Measurements from ENCODE around the gene FAM3A.
"Not testable (repeated sequence)": the region's sequence is repeated elsewhere in the genome, so short reads cannot be mapped to it uniquely, and the experiment has no call there.

FAM3A gene

DNA sequence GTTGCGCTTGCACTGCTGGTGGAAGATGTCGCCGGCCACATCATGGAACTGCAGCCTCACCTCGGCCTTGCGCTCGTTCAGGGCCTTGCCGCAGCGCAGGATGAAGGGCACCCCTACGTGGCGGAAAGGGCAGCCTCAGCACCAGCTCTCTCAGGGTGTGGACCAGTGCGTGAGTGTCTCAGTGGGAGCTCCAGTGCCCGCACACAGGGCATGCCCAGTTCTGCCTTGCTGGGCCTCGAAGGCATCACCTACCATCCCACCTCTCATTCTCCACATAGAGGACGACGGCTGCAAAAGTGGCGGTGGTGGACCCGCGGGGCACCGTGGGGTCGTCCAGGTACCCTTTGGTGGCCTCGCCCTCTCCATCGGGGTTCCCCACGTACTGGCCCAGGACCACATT is 16.7 kb upstream of the FAM3A start:
- DNase-seq: no peak

DNA sequence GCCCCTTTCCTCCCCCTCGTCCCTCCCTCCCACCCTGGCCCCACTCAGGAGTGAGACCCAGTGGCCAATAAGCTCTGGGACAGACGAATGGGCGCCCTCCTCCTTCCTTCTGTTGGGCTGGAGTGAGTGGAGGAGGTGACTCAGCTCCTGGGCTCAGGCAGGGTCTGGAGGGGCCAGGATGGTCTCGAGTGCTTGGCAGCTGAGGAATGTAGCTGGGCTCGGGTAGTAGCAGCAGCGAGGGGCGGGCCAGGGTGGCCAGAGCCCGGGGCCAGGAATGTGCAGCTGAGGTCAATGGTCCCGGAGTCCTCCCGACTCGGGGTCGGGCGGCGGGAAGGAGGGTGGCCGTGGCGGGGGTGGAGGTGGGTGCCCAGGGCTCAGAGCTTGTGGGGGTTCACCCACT is 15.6 kb upstream of the FAM3A start:
- no peak for DNase-seq

DNA sequence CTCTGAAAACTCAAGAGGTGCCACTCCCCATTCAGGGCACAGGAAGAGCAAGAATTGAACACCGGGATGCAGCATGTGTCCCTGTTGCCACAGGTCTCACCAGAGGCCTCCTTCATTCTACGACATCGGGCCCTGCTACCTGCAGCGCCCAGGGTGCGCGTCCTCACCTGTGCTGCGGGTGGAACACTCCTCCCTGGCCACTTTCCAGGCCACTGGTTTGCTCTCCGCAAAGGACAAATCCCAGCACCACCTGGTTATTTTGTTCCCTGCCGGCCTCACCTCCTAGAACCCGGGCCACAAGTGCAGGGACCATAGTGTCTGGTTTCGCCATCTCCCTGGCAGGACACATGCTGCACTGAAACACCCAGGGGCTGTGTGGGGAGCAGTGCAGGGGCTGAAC is 14.3 kb upstream of the FAM3A start:
- DNase-seq: no peak

DNA sequence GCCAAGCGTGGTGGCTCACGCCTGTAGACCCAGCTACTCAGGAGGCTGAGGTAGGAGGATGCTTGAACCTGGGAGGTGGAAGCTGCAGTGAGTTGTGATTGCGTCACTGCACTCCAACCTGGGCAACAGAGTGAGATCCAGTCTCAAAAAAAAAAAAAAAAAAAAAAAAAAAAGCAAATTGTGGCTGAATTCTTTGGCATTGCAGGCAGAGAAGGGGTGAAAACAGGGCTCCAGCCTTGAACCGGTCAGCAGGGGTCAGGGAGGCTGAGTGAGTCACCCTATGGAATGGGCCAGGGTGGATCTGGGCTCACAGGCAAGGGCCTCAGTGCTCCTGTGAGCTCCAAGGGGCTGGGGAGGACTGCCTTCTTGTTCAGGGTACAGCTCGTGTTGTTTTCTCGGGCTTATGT is 13.2 kb upstream of the FAM3A start:
- no peak for DNase-seq

DNA sequence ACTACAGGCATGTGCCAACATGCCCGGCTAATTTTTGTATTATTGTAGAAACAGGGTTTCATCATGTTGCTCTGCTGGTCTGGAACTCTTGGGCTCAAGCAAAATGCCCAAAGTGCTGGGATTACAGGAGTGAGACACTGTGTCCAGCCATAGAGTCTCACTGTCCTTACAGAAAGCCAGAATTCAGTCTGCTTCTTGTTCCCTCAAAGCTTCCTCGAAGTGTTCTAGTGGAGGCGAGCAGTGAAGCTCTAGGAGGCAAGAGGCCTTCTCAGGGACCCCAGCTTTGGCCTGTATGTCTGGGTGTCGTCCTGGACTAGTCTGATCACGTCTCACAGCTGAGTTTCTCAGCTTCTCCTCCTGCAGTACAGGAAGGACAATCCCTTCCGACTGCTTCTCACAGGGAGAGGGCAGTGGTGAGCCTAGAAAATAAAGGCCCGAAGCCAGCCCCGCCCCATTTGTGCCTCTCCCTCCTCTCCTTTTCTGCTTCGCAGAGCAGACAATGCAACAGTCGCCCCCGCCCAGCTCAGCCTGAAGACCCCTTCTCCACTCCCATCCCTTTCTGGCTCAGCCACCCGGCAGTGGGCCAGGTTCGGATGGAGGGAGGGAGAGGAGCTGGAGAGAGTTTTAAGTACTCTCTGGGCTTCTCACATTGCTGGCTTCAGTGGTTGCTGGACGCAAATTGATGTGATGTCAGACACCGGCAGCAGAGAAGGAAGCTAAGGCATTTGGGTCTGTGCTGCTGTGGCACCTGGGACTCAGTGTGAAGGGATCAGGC is 11.1 kb upstream of the FAM3A start:
- peak; percentile 48 for DNase-seq

DNA sequence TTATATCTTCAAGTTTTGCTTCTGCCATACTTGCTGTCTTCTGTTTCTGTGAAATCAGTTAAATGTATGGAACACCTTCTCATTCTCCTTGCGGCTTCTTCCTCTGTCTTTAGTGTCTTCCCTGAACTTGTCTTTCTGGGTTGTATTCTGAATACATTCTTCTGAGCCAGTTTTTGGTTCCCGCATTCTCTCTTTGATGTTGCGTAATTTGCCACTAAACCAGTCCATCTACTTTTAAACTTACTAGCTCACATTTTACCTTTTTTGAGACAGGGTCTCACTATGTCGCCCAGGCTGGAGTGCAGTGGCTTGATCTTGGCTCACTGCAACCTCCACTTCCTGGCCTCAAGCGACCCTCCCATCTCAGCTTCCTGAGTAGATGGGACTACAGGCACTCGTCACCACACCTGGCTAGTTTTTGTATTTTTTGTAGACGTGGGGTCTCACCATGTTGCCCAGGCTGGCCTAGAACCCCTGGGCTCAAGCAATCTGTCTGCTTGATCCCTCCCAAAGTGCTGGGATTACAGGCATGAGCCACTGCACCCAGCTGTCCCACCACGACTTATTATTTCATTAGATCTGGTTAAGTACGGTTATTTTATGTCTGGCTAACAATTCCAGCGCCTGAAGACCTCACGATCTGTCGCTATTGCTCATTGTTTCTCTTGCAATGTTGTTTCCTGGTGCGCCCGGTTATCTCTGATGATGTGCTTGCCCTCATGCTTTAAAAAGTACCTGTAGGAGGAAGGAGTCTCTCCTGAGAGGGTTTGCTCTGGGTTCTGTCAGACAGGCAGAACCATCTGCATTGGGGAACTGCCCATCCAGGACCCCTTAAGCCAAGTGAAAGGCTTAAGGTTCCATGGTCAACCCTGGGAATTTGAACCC is 9.8 kb upstream of the FAM3A start:
- no peak for DNase-seq

DNA sequence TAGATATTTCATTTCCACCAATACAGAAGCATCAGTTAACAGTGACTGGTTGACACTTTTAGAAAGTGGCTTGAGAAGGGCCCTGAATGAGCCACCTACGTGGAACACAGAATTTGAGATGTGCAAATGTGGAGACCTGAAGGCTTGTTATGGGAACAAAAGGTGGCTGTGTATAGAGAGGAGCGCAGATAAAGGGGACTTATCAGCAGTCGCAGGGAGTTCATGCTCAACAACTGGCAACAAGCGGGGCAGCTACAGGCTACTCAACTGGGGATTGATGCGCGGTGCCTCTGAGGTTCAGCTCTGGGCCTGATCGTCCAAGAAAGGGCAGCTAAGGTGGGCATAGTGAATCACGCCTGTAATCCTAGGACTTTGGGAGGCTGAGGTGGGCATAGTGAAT is 3.4 kb upstream of the FAM3A start:
- DNase-seq: no peak

DNA sequence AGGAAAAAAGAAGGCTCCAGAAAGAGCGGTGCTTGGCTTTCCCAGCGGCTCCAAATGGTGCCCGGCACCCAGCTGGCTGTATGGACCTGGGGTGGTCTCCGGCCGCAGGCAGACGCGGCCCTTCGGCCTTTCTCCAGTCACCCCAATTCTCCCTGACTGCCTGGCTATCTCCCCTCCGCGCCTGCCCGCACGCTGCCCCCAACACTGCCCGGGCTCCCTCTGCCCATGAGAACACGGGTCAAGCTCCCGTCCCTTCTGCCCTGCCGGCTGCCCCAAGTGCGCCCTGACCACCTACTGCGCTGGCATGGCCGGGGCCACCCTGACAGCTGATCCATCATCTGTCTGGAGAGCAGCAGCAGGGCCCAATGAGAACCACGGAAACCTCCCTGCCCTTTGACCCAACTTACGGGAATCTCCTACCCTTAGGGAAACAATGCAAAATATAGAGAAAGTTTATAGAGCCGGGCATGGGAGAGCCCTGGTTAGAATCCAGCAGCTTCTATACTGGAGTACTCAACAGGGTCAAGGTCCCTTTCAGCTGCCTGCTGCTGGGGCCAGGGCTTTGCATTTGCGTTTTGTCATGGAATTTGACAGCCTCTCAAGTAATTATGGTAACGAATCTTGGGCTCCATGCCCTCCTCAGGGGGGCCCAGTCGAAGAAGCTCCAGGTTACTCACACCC is 1.2 kb upstream of the FAM3A start:
- DNase-seq: no peak

DNA sequence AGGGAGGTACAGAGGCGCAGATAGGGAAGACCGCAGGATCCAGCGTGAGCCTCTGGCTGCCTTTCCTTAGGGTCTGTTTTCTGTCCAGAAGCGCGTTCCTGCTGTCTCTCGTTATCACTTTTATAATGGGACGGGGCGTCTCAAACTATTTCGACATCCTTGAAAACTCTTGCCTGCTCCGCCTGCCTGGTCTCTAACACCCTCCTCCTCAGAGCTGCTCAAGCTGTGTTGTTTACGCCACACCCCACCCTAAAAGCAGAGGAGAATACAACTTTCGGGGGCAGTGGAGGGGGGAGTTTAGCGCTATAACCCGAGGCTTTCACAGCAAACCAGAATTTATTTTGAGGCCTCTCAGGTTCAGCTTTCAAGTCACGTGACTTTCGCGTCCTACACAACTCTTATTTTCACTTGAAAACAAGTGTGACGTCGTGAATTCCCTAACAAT is 646 bp upstream of the FAM3A start:
- DNase-seq: no peak

DNA sequence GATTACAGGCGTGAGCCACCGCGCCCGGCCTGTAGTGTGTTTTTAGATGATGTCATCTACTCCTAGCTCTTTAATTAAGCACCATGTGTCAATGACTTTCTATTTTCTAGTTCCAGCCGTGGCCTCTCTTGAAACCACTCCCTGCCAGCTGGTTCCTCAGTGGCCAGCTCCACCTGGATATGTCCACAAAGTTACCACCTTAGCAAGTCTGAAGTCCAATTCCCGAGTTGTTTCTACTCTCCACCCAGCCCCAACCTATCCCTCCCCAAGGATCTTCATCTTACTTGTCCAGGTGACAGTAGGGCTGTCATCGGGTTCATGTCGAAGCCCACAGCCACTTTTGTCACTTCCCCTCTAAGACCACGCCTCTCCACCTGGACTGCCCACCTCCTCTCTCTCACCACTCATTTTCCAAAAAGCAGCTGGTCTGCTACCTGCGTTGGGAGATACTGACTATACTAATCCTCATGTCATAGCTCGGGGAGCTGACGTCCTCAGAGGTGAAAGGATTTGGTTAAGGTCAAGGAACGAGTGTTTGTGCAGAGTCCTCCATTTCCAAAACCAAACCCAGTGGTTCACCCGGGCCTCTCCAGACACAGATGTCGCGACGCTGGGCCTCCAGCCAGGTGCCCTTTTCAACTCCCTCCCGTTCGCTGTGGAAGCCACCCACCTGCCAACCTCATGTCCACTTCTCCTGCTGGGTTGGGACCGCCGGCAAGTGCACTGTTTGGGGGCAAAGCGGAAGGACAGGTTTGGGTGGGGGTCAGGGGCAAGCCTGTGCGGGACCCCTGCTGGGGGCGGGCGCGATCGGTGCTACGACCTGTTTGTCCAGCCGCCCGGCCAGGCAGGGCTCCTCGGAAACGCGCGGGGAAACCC is 704 bp downstream of the FAM3A start:
- DNase-seq: no peak

DNA sequence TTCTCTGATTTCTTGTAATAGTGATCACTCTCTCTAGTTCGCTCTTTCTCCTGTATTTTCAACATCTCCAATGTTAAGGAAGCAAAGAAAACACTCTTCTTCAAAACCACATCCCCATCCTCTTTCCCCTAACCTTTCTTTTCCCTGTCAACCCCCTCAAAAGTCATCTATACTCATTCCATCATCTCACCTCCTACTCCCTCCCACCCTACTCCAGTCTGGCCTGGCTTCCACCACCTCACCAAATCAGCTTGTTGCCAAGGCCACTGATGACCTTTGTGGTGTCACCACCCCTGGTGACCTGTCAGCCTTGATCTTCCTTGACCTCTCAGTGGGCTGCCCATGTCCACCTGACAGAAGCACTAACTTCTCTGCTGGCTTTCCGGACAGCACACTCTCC is 2.3 kb downstream of the FAM3A start:
- no peak for DNase-seq

DNA sequence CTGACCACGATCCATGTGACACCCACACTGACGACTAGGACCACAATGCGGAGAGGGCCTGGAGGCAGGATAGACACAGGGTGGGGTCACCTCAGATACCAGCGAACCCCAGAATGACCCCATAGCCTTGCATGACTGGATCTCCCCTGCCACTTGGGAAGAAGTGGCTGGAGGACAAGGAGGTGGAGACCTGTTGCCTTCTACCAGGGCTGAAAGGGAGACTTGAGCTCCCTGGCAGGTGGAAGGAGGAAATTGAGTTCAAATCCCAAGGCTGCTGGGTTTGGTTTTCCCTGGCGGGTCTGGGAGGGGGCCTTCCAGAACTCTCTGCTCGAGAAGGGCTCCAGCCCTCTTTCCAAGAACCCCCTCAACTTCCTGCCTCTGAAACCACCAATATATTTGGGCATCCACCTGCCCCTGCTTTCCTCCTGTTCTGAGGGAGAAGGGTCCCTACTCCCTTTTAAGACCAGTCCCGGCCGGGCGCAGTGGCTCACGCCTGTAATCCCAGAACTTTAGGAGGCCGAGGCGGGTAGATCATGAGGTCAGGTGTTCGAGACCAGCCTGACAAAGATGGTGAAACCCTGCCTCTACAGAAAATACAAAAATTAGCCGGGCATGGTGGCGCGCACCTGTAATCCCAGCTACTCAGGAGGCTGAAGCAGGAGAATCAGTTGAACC is 3.0 kb downstream of the FAM3A start:
- DNase-seq: no peak

DNA sequence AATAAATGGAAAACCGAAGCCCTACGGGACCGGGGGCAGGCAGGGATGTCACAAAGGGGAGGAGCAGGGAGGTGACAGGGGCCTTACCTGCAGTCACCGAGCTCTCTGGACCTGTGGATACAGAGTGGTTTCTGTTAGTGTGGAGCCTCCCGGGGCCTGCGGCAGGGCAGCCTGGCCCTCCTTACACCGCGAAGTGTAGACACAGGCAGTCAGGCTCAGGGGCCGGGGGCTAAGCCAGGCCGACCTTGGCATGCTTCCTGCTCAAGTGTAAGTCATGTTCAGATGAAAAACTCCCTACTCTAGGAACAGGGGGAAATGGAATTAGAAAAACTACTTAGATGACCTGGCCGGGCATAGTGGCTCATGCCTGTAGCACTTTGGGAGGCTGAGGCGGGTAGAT is 4.3 kb downstream of the FAM3A start:
- DNase-seq: no peak

DNA sequence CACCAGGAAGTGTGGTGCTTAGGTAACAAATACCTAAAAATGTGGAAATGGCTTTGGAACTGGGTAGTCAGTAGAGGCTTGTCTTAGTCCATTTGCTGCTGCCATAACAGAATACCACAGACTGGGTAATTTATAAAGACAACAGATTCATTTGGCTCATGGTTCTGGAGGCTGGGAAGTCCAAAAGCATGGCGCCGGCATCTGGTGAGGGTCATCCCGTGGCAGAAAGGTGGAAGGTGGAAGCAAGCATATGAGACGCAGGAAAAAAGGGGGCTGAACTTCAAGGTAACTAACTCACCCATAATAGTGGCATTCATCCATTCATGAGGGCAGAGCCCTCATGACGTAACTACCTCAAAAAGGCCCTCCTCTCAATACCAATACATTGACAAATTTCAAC is 6.6 kb downstream of the FAM3A start:
- DNase-seq: no peak

DNA sequence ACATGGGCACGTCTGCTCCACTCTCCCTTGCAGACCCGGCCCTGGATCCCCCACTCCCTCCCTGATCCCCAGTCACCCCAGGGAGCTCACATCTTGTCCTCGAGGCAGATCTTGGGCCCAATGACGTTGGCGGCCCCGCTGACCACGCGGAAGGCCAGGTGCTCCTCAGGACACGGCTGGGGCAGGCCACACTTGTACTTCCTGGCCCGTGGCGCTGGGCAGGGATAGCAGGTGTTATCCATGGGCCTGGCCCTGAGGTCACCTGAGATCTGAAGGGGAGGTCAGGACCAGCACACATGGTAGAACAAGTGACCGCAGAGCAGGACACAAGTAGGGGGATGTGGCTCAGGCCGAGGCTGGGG is 7.7 kb downstream of the FAM3A start:
- DNase-seq: no peak

DNA sequence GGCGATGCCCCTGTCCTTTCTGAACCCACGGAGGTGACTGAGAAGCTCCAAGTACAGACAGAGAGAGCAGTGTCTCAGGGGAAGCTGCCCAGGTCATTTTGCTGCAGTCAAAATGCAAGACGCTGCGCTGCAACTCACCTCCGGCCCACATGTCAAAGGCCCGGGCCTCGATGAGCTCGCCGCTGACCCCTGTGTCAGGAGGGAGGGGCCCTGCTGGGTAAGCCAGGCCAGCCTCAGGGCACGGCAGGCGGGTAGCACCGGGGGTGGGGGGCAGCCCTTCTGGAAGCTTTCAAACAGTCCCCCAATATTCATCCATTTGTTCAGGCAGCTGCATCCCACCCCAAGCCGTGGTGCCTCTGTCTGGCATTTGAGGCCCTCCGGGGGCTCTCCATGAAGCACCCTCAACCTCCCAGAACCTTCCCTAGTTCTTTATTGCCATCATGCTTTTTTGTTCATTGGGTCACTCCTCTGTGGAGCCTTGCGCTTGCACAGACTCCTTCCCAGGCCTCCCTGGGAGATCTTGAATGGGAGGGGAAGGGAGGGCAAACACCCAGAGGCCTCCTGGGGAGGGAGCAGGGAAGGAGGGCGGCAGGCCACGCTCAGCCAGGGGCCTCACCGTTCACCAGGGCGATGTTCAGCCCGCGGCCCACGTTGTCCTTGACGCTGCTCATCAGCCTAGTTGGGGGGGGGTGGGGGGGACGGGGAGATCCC is 8.2 kb downstream of the FAM3A start:
- no peak for DNase-seq

DNA sequence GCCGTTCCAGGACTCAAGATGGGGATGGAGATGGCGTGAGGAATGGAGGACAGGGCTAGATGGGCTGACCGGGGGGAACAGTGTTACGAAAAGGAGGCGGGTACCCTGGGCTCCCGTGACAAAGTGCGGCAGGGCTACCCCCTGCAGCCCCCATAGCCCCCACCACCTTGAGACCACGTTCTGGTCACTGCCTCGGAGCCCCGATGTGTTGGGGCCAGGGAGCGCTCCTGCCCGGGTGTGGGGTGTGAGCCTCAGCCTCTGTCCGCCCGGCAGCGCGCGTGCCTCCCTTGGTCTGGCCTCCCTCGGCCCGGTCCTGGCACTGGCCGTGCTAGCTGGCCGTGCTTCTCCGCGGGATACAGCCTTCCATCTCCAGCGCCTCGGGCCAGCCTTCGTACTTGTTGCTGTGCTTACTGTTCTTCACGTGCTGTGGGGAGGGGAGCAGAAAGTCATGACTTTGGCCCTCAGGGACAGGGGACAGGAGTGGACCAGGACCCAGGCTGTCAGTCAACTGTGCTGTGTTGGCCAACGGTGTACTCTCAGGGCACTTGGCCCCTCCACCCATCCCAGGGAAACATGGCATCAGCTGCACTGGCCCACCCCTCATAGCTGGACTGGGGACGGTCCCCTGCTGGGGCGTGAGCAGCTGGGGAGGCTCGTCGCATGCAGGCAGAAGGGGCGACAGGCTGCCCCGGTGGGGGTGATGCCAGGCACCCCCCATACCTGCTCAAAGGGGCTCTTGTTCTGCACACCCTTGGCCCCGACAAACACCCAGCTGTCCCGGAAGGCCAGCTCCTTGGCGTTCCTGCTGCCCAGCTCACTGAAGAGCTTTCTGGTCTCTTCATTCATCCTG is 9.3 kb downstream of the FAM3A start:
- no peak for DNase-seq

DNA sequence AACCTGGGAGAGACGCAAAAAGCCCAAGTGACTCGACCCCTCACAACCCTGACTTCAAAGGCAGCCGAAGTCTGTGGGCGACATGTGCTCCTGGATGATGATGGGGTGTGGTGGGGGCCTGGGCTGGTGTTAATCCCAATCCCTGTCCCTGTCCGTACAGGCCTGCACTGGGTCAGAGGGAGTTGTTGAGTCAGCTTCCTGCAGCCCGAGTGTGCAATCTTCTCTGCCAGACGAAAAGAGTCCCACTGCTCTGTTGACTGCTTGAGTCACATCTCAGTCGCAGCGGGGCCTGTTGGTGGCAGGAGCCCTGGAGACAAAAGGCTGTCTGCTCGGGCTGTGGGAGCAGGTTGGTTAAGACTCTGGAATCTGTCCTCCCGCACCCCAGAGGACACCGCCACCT is 10.3 kb downstream of the FAM3A start:
- DNase-seq: no peak

DNA sequence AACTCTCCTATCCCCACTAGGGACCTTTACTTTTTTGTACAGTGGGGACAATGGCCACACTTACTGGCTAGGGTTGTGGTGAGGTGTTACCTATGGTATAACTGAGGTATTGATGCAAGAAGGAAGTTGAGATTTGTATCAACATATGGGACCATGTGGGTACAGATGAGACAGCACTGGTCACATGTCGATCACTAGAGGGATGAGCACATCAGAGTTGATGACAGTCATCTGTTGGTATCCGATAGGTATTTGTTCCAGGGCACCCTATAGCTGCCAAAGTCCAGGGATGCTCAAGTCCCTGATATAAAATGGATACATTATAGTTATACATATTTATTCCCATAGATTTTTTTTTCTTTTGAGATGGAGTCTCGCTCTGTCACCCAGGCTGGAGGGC is 13.0 kb downstream of the FAM3A start:
- DNase-seq: no peak

DNA sequence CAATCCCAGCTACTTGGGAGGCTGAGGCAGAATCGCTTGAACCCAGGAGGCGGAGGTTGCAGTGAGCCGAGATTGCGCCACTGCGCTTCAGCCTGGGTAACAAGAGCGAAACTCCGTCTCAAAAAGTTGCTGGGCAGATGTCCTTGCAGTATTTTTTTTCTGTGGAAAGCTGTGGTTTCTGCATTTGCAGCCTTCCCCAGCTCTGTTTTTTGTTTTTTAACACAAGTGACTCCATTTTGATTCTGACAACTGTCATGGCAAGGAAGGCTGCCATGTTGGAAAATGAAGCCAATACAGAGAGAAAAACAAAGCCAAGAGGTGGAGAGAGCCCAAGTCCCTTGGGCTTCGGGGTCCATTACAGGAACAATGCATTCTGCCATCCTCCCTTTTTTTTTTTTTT is 13.9 kb downstream of the FAM3A start:
- no peak for DNase-seq

DNA sequence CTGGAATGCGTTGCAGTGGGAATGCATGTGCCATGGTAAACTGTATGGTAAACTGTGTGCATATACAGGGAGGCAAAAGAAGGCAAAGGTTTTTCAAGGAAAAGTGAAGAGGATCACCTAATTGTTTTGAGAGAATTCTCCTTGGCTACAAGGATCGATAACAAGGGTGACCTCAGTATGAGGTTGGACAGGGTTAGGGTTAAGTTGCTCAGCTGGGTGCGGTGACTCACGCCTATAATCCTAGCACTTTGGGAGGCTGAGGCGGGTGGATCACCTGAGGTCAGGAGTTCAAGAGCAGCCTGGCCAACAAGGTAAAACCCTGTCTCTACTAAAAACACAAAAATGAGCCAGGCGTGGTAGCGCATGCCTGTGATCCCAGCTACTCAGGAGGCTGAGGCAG is 14.6 kb downstream of the FAM3A start:
- DNase-seq: not testable (repeated sequence)
